DMS153 treated with DMSO at 0.1 percent for 48 hours (cell line): ENCODE data around the gene ZNF346.
"Not testable (repeated sequence)": the region's sequence is repeated elsewhere in the genome, so short reads cannot be mapped to it uniquely, and the experiment has no call there.

Source experiments
- DNase-seq: peaks from one replicate; lab custom pipeline; 2025; ENCODE audit not compliant: unreplicated experiment; lab: John Stamatoyannopoulos, UW

Gene ZNF346

GRCh38 chr5:177008716-177009115 is 13.8 kb upstream of the ZNF346 start:
- DNase-seq: no peak

- DNase-seq: no peak
Measured at GRCh38 chr5:177010153-177010552, 12.3 kb upstream of the ZNF346 start.

- no peak for DNase-seq
Measured at GRCh38 chr5:177015156-177015555, 7.3 kb upstream of the ZNF346 start.

GRCh38 chr5:177018341-177018740 is 4.2 kb upstream of the ZNF346 start:
- DNase-seq: no peak

- DNase-seq: no peak
Measured at GRCh38 chr5:177020033-177020432, 2.5 kb upstream of the ZNF346 start.

- no peak for DNase-seq
Measured at GRCh38 chr5:177023303-177023664, 788 bp downstream of the ZNF346 start.

GRCh38 chr5:177024559-177024958 is 2.1 kb downstream of the ZNF346 start:
- no peak for DNase-seq

GRCh38 chr5:177025101-177025601 is 2.7 kb downstream of the ZNF346 start:
- DNase-seq: no peak

- DNase-seq: no peak
Measured at GRCh38 chr5:177027665-177028064, 5.2 kb downstream of the ZNF346 start.

GRCh38 chr5:177029498-177029897 is 7.0 kb downstream of the ZNF346 start:
- DNase-seq: no peak

- DNase-seq: no peak
Measured at GRCh38 chr5:177035976-177036375, 13.5 kb downstream of the ZNF346 start.

- DNase-seq: no peak
Measured at GRCh38 chr5:177036443-177036842, 13.9 kb downstream of the ZNF346 start.

GRCh38 chr5:177036921-177037320 is 14.4 kb downstream of the ZNF346 start:
- DNase-seq: no peak

GRCh38 chr5:177040814-177041420 is 18.4 kb downstream of the ZNF346 start:
- no peak for DNase-seq

- no peak for DNase-seq
Measured at GRCh38 chr5:177041936-177042335, 19.4 kb downstream of the ZNF346 start.

- no peak for DNase-seq
Measured at GRCh38 chr5:177043114-177043513, 20.6 kb downstream of the ZNF346 start.

GRCh38 chr5:177043958-177044357 is 21.5 kb downstream of the ZNF346 start:
- DNase-seq: no peak

- no peak for DNase-seq
Measured at GRCh38 chr5:177044641-177045040, 22.1 kb downstream of the ZNF346 start.

- no peak for DNase-seq
Measured at GRCh38 chr5:177045631-177046030, 23.1 kb downstream of the ZNF346 start.

GRCh38 chr5:177048531-177048930 is 26.0 kb downstream of the ZNF346 start:
- DNase-seq: not testable (repeated sequence)

- DNase-seq: no peak
Measured at GRCh38 chr5:177049285-177049684, 26.8 kb downstream of the ZNF346 start.

- DNase-seq: no peak
Measured at GRCh38 chr5:177064500-177065277, 42.2 kb downstream of the ZNF346 start.

GRCh38 chr5:177065491-177065890 is 43.0 kb downstream of the ZNF346 start:
- DNase-seq: no peak
